A673 (cell line): ENCODE data around the gene RNF182.

Experiments
- EZH2 ChIP-seq: fragments of 200-600 bp; sonication (generic); IDR thresholded peaks from 2 replicates; pipeline ENCODE4 v1.6.1; 2017; ENCODE audit warnings: borderline replicate concordance, low read depth, mild to moderate bottlenecking, mixed read lengths, antibody characterized with exemption, low read length; ENCODE audit not compliant: poor library complexity, severe bottlenecking
- TF ChIP-seq, protein P1 (sequence below): fragments of 300-800, 200-600 bp; sonication (generic); conservative IDR thresholded peaks from 2 replicates; pipeline ENCODE4 v1.5.1; 2017; ENCODE audit warnings: low read depth, mild to moderate bottlenecking, antibody characterized with exemption, low read length, moderate library complexity, mixed read lengths

DNA sequence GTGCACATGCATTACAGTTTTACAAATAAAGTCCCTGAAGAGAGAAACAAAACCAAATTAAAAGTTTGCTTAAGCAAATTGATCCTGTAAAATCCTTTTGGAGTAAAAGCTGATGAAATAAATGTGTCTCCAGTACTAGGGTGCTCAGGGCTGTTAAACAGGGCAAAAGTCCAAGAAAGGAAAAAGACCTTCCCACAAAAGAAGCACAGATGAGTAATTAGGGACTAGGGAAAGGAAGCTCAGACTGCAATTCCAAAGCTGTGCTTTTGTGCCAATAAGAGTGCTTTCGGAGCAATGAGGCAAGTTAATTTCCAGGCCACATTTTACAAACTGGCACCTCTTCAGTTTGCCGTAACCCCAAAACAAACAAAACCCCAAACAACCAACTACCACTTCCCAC is 10.4 kb upstream of the RNF182 start:
- TF ChIP-seq, protein P1, sequence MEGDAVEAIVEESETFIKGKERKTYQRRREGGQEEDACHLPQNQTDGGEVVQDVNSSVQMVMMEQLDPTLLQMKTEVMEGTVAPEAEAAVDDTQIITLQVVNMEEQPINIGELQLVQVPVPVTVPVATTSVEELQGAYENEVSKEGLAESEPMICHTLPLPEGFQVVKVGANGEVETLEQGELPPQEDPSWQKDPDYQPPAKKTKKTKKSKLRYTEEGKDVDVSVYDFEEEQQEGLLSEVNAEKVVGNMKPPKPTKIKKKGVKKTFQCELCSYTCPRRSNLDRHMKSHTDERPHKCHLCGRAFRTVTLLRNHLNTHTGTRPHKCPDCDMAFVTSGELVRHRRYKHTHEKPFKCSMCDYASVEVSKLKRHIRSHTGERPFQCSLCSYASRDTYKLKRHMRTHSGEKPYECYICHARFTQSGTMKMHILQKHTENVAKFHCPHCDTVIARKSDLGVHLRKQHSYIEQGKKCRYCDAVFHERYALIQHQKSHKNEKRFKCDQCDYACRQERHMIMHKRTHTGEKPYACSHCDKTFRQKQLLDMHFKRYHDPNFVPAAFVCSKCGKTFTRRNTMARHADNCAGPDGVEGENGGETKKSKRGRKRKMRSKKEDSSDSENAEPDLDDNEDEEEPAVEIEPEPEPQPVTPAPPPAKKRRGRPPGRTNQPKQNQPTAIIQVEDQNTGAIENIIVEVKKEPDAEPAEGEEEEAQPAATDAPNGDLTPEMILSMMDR = no peak
- no peak for TF ChIP-seq EZH2
